RWPE1 (cell line): ENCODE measurements around the gene NEMP2.
A peak's percentile ranks its signal among the peaks of the same experiment; 100 is the strongest.

Experiments used
- CTCF ChIA-PET: fragments of 350-600 bp; sonication (Branson Sonifier 250); formaldehyde crosslinking; extraction: SDS; loops from one replicate; lab custom pipeline; 2021; lab: Yijun Ruan, JAX
- POLR2A ChIA-PET: fragments of 400-600 bp; formaldehyde crosslinking; extraction: SDS; loops from one replicate; lab custom pipeline; 2020; ENCODE audit warnings: antibody characterized with exemption; ENCODE audit not compliant: low non-redundant PET; lab: Yijun Ruan, JAX
- DNase-seq: peaks from one replicate; pipeline ENCODE4 v3.0.0; 2012; ENCODE audit warnings: low spot score
- H3K27ac ChIP-seq: fragments of 450-650 bp; 2 replicates; pipeline ENCODE4 v1.5.1; 2017
- CTCF ChIP-seq: fragments of 450-650 bp; conservative IDR thresholded peaks from 2 replicates; pipeline ENCODE4 v1.5.1; 2017; ENCODE audit warnings: low read depth, mild to moderate bottlenecking

The NEMP2 gene

GRCh38 chr2:190467575-190468083 lies 66.9 kb downstream of the NEMP2 start:
- CTCF ChIA-PET, result interaction anchor here (0.6 to 0.8 kb wide), 2 partner anchors 25 to 127 kb away, joined by 3 read pairs; no protein-coding TSS in a partner anchor
- TF ChIP-seq CTCF, result no peak
- POLR2A ChIA-PET, result no interaction called here
- H3K27ac ChIP-seq, result peak overlapping the region; percentile 71
- no peak for DNase-seq

GRCh38 chr2:190466819-190467446 lies 67.6 kb downstream of the NEMP2 start:
- peak overlapping the region; percentile 71 for H3K27ac ChIP-seq
- no peak for DNase-seq
- TF ChIP-seq CTCF, result no peak
- ChIA-PET CTCF (interaction anchor here (0.6 kb wide), 1 partner anchor 127 kb away, joined by 3 read pairs; no protein-coding TSS in a partner anchor), POLR2A (no interaction called here)

- TF ChIP-seq CTCF, result no peak
- CTCF ChIA-PET, result no interaction called here
- POLR2A ChIA-PET, result no interaction called here
- DNase-seq, result no peak
- H3K27ac ChIP-seq, result no peak overlapping the region
These were observed 69.5 kb downstream of the NEMP2 start for GRCh38 chr2:190465060-190465459.

GRCh38 chr2:190462611-190463010 lies 71.9 kb downstream of the NEMP2 start:
- ChIA-PET CTCF (interaction anchor here (0.6 kb wide), 1 partner anchor 217 kb away, joined by 3 read pairs; no protein-coding TSS in a partner anchor), POLR2A (no interaction called here)
- TF ChIP-seq CTCF, result no peak
- no peak overlapping the region for H3K27ac ChIP-seq
- no peak for DNase-seq

- DNase-seq, result no peak
- H3K27ac ChIP-seq, result no peak overlapping the region
- TF ChIP-seq CTCF, result no peak
- CTCF ChIA-PET, result interaction anchor here (0.6 kb wide), 1 partner anchor 218 kb away, joined by 3 read pairs; no protein-coding TSS in a partner anchor
- POLR2A ChIA-PET, result no interaction called here
These were observed 72.3 kb downstream of the NEMP2 start for GRCh38 chr2:190462181-190462580.

GRCh38 chr2:190460487-190460886 lies 74.0 kb downstream of the NEMP2 start:
- no peak for TF ChIP-seq CTCF
- ChIA-PET CTCF (interaction anchor here (0.6 to 1.0 kb wide), 2 partner anchors 57 to 226 kb away, joined by 4 to 5 read pairs; no protein-coding TSS in a partner anchor), POLR2A (no interaction called here)
- H3K27ac ChIP-seq, result no peak overlapping the region
- no peak for DNase-seq
